ENCODE results near the gene TOX3.

TOX3 gene

DNA sequence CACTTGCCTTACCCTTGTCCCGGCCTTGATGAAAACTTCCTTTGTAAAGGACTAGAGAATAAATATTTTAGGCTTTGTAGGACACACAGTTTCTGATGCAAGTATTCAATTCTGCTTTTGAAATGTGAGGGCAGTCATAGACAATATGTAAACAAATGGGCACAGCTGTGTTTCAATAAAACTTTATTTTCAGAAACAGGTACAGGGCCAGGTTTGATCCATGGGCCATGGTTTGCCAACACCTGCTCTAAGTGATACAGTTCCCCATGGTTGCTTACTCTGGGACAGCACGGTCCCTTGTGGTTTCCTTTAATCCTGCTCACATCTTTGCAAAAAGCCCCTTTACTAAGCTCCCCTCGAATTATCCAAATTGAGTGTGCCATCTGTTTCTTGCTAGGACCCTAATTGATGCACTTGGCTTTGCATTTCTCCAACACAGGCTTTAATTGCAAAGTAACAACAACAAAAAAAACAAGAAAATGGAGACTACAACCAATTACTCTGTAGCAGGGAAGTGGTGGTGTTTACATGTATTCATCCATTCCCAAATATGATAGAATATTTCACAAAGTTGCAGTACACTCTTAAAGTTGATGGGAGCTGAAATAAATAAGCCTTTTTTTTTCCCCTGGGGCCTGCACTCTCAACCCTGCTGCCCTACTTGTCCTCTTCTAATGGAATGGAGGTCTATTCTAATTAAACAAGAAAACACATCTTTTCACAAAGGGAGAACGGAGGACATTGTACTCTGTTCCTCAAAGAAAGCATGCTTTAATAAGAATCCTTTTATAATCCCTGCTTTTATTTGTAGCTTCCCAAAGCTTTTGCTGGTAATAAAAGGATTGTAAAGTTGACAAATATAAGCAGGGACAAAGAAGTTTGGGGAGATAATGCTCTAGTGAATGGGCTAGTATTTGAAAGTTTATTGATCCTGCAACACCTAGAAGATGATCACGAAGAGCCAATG is 37.7 kb upstream of the TOX3 start:
- POLR2A ChIA-PET = no interaction called here
- CTCF ChIA-PET = no interaction called here
- no peak for DNase-seq (ENCODE audit: low read depth, low spot score)
- TF ChIP-seq, protein P1, sequence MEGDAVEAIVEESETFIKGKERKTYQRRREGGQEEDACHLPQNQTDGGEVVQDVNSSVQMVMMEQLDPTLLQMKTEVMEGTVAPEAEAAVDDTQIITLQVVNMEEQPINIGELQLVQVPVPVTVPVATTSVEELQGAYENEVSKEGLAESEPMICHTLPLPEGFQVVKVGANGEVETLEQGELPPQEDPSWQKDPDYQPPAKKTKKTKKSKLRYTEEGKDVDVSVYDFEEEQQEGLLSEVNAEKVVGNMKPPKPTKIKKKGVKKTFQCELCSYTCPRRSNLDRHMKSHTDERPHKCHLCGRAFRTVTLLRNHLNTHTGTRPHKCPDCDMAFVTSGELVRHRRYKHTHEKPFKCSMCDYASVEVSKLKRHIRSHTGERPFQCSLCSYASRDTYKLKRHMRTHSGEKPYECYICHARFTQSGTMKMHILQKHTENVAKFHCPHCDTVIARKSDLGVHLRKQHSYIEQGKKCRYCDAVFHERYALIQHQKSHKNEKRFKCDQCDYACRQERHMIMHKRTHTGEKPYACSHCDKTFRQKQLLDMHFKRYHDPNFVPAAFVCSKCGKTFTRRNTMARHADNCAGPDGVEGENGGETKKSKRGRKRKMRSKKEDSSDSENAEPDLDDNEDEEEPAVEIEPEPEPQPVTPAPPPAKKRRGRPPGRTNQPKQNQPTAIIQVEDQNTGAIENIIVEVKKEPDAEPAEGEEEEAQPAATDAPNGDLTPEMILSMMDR (IDR thresholded peaks at IDR 0.05; ENCODE audit: insufficient read depth, low read length, missing control alignments) = no peak
- no peak overlapping the region for H3K4me3 ChIP-seq (ENCODE audit: low read depth, low read length)

DNA sequence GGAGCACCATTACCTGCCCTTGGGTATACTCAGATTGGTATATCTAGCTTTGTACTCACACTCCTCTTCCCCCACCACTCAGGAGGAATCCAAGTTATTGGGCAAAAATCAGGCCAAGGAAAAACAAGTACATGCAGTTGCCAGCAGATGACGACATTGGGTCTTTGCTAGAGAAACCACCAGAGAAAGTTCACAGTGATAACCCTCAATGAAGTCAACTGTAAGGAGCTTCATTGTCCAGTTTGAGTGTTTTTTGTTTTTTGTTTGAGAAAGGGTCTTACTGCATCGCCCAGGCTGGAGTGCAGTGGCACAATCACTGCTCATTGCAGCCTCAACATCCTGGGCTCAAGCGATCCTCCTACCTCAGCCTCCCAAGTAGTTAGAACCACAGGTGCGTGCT is 34.6 kb upstream of the TOX3 start:
- DNase-seq (ENCODE audit: low read depth, low spot score) = no peak
- H3K4me3 ChIP-seq (ENCODE audit: low read depth, low read length) = no peak overlapping the region
- CTCF ChIA-PET = no interaction called here
- POLR2A ChIA-PET = no interaction called here
- TF ChIP-seq, protein P1 (IDR thresholded peaks at IDR 0.05; ENCODE audit: insufficient read depth, low read length, missing control alignments) = no peak

DNA sequence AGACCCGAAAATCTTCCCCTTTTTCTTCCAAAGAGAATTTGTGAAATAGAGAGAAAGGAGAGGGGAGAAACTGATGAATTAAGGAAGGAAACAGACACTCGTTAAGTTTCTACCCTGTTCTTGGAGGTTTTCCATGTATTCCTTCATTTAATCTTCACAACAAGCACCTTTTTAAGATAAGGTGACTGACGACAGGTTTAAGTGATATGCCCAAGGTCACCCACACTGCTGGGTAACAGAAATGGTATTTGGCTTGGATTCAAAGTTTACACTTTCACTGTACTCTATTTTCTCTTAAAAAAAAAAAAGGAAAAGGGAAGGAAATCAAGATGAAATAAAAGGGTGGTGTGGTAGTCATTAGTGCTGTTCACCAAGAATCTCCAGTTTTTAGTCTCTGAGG is 33.5 kb upstream of the TOX3 start:
- TF ChIP-seq, protein P1 (IDR thresholded peaks at IDR 0.05; ENCODE audit: insufficient read depth, low read length, missing control alignments) = no peak
- POLR2A ChIA-PET = no interaction called here

DNA sequence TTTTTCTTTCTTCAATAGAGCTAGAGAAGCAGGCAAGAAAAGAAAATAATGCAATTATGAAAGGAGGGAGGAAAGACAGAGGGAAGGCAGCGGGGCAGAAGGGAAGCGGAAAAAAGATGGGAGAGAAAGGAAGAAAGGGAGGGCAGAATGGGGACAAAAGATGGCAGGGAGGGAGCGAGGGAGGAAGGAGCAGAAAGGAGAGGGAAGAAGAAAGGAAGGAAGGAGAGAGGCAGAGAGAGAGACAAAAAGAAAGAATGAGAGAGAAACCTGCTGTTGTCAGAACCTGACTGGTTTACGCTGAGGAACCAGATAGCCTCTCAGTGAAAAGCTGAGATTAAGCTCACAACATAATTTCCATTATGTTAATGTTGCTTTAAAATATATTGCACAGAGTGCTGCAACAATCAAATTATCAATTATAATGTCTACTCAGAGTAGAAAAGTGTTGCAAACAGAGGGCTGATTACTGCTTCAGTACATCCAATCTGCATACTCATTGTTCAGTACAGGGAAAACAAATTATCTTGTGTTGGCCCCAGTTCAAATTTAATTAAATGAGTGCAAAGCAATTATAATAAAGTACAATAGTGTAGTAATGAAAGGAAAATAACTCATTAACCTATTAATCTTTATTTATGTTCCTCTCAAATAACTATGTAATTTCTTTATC is 32.0 kb upstream of the TOX3 start:
- TF ChIP-seq, protein P1 (IDR thresholded peaks at IDR 0.05; ENCODE audit: insufficient read depth, low read length, missing control alignments) = no peak
- DNase-seq (ENCODE audit: low read depth, low spot score) = no peak
- ChIA-PET CTCF (no interaction called here), POLR2A (no interaction called here)
- H3K4me3 ChIP-seq (ENCODE audit: low read depth, low read length) = no peak overlapping the region

More for the DNA sequence above, 33.5 kb upstream of the TOX3 start:
- no peak for DNase-seq (ENCODE audit: low read depth, low spot score)
- CTCF ChIA-PET = no interaction called here
- H3K4me3 ChIP-seq (ENCODE audit: low read depth, low read length) = no peak overlapping the region

DNA sequence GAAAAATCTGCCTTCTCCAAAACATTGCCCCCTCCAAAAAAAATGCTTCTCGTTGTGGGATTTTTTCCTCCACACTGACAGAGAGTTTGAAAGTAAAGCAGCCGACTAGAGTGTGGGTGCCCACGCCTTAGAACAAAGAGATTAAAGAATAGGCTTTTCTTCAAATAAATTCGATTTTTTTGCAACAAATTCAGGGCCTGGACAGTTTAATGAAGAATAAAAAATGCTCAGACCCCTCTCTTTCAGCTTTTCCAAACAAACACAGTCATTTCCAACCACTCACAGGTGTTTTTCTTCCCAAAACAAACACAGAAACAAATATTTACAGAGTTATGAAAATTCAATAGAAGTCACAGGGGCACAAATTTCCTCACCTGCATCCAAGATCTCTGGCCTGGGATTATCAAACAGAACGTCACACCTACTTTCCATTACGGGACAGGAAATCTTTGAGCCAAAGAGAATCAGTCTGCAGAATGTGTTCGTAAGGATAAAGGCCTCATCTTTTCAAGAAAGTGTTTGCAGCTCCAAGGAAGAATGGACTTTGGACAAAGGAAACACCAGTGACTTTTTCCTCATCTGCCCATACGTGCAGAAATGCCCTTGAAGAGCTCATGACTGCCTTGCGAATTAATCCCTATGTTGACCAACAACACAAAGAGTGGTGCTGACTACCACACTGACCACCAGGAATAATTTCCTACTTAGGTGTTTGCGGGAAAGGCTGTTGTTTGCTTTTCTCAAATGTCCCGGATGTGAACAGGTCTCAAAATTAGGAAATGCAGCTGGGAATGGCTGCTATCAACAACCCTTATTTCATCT is 31.3 kb upstream of the TOX3 start:
- TF ChIP-seq, protein P1 (IDR thresholded peaks at IDR 0.05; ENCODE audit: insufficient read depth, low read length, missing control alignments) = no peak
- no peak for DNase-seq (ENCODE audit: low read depth, low spot score)
- ChIA-PET POLR2A (no interaction called here), CTCF (no interaction called here)
- no peak overlapping the region for H3K4me3 ChIP-seq (ENCODE audit: low read depth, low read length)
